Parathyroid adenoma (tissue), 2 donors: ENCODE measurements around the gene TMEM179.

Source experiments
- H2AFZ ChIP-seq: fragments of 300-600 bp; sonication (generic); one replicate; pipeline ENCODE4 v1.7.0; 2017; ENCODE audit warnings: antibody characterized with exemption, mild to moderate bottlenecking
- H3K27ac ChIP-seq: fragments of 300-600 bp; sonication (generic); one replicate; pipeline ENCODE4 v1.7.0; 2017
- H3K27me3 ChIP-seq: fragments of 300-600 bp; sonication (generic); one replicate; pipeline ENCODE4 v1.7.0; 2017; ENCODE audit warnings: low read length; ENCODE audit not compliant: control insufficient read depth, insufficient read depth
- H3K36me3 ChIP-seq: fragments of 300-600 bp; sonication (generic); one replicate; pipeline ENCODE4 v1.7.0; 2017; ENCODE audit warnings: low read length; ENCODE audit not compliant: control insufficient read depth, insufficient read depth
- H3K4me1 ChIP-seq: fragments of 300-600 bp; sonication (generic); one replicate; pipeline ENCODE4 v1.7.0; 2017; ENCODE audit warnings: control low read depth
- H3K4me2 ChIP-seq: fragments of 300-600 bp; sonication (generic); one replicate; pipeline ENCODE4 v1.7.0; 2017; ENCODE audit warnings: low read length
- H3K4me3 ChIP-seq: fragments of 300-600 bp; sonication (generic); one replicate; pipeline ENCODE4 v1.7.0; 2017; ENCODE audit warnings: low read depth, low read length
- H3K79me2 ChIP-seq: fragments of 300-600 bp; sonication (generic); one replicate; pipeline ENCODE4 v1.7.0; 2017; ENCODE audit warnings: control low read depth
- H3K9ac ChIP-seq: fragments of 300-600 bp; sonication (generic); one replicate; pipeline ENCODE4 v1.7.0; 2017; ENCODE audit warnings: mild to moderate bottlenecking
- H3K9me3 ChIP-seq: fragments of 300-600 bp; sonication (generic); one replicate; pipeline ENCODE4 v1.7.0; 2017; ENCODE audit warnings: low read length; ENCODE audit not compliant: control insufficient read depth
- CTCF ChIP-seq: fragments of 300-600 bp; sonication (generic); IDR thresholded peaks from one replicate; pipeline ENCODE4 v1.7.0; 2017; ENCODE audit warnings: antibody characterized with exemption, mild to moderate bottlenecking
- donor health status: primary hyperparathyroidism.

The TMEM179 gene

GRCh38 chr14:104557766-104558165 is 46.8 kb downstream of the TMEM179 start:
- H3K9me3 ChIP-seq: no peaks in the 10 kb centered on the region
- no peaks in the 10 kb centered on the region for H3K27me3 ChIP-seq
- H3K9ac ChIP-seq: no peak overlapping the region

GRCh38 chr14:104557086-104557485 is 47.5 kb downstream of the TMEM179 start:
- no peak overlapping the region for H3K4me2 ChIP-seq
- no peak overlapping the region for H2AFZ ChIP-seq
- no peaks in the 10 kb centered on the region for H3K4me1 ChIP-seq
- H3K9me3 ChIP-seq: no peaks in the 10 kb centered on the region
- no peaks in the 10 kb centered on the region for H3K79me2 ChIP-seq
- H3K36me3 ChIP-seq: no peaks in the 10 kb centered on the region
- H3K27ac ChIP-seq: no peak overlapping the region
- H3K4me3 ChIP-seq: no peak overlapping the region
- no peaks in the 10 kb centered on the region for H3K27me3 ChIP-seq
- no peak overlapping the region for H3K9ac ChIP-seq
- TF ChIP-seq CTCF: no peak

More at GRCh38 chr14:104557766-104558165, 46.8 kb downstream of the TMEM179 start:
- Histone ChIP-seq H3K79me2 (no peaks in the 10 kb centered on the region), H2AFZ (no peak overlapping the region), H3K36me3 (no peaks in the 10 kb centered on the region), H3K4me3 (no peak overlapping the region), H3K4me2 (no peak overlapping the region), H3K27ac (no peak overlapping the region), H3K4me1 (no peaks in the 10 kb centered on the region)
- TF ChIP-seq CTCF: no peak

DNA sequence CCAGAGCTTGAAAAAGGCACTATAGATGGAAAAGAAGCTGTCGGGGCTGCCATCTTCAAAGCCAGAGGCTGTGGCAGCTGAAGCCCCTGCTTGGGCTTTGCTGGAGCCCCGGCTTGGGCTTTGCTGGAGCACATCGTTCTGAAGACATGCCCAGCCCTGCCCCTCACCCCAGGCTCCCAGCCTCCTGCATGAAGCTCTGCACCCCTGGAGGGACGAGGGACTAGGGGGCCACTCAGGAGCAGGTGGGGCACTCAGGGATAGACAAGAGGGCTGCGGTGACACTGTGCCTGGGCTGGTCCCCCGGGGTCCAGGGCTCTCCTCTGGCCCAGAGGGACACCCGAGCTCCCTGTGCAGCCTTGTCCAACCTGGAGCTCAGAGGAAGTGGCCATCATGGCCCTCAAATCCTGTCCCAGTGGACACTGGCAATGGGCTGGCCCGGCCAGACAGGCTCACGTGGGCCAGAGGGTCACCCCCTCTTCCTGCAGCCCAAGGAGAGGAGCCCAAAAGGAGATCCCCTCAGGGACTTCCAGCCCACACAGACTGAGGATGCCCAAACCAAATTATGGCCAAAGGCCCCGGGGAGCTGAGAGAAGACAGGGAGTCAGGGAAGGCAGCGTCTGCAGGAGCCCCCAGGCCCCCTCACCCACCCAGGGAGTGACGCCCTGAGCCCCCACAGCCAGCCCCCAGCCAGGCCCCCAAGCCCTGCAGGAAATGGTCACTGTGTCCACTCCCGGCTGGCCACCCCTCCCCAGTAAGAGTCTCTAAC is 48.1 kb downstream of the TMEM179 start:
- H3K9me3 ChIP-seq: no peaks in the 10 kb centered on the region
- H2AFZ ChIP-seq: no peak overlapping the region
- no peak overlapping the region for H3K4me3 ChIP-seq
- no peak overlapping the region for H3K9ac ChIP-seq
- H3K4me2 ChIP-seq: no peak overlapping the region
- no peak for TF ChIP-seq CTCF
- no peaks in the 10 kb centered on the region for H3K27me3 ChIP-seq
- no peaks in the 10 kb centered on the region for H3K36me3 ChIP-seq
- no peaks in the 10 kb centered on the region for H3K79me2 ChIP-seq
- no peaks in the 10 kb centered on the region for H3K4me1 ChIP-seq
- no peak overlapping the region for H3K27ac ChIP-seq

- Histone ChIP-seq H3K79me2 (no peaks in the 10 kb centered on the region), H3K9me3 (no peaks in the 10 kb centered on the region), H3K4me2 (no peak overlapping the region), H3K4me1 (no peaks in the 10 kb centered on the region), H3K36me3 (no peaks in the 10 kb centered on the region), H3K9ac (no peak overlapping the region), H3K4me3 (no peak overlapping the region), H2AFZ (no peak overlapping the region), H3K27me3 (no peaks in the 10 kb centered on the region), H3K27ac (no peak overlapping the region)
- TF ChIP-seq CTCF: no peak
Observed at GRCh38 chr14:104555430-104556255, 48.9 kb downstream of the TMEM179 start.
